K562 (cell line): ENCODE measurements around the gene DENR. TPM values are rescaled to one million over a fixed set of nuclear protein-coding genes. Genes with fewer than 3 reads are reported as not detected.

ENCODE experiments used
- ATAC-seq: fragments of 200-7000 bp; cut with Tn5 transposase; 3 replicates; pipeline ENCODE4 v1.9.1; 2020; ENCODE audit warnings: moderate library complexity
- BruUV-seq: library from RNA; stranded (reverse); fragments of 400-500 nt; replicated peaks from 2 replicates; lab custom pipeline; 2021; lab: Mats Ljungman, UMichigan
- CTCF ChIA-PET: fragments of 300-600 bp; formaldehyde crosslinking; extraction: SDS; loops from one replicate; lab custom pipeline; 2021; ENCODE audit warnings: low intra/inter-chr PET ratio; lab: Yijun Ruan, JAX
- POLR2A ChIA-PET: fragments of 300-600, 350-650 bp; sonication (Branson Sonifier 250); formaldehyde crosslinking; extraction: SDS; loops from one replicate; lab custom pipeline; 2021; ENCODE audit warnings: antibody characterized with exemption, inconsistent platforms; lab: Yijun Ruan, JAX
- DNase-seq, 4 experiments: peaks; one replicate each; pipeline versions ENCODE4 v3.0.0 to v3.0.0-alpha.2; 2011 to 2018; ENCODE audit warnings: low spot score in 3 of 4, mixed read lengths in 3 of 4; ENCODE audit errors: extremely low read depth in 1 of 4
- FAIRE-seq: peaks from 2 replicates; lab custom pipeline; 2011; peaks lifted over from hg19 to GRCh38; lab: Jason Lieb, UNC
- H2AFZ ChIP-seq: 2 replicates; pipeline ENCODE4 v1.6.0; 2011; ENCODE audit warnings: low read depth, low read length, control low read depth, inconsistent platforms
- H3K27ac ChIP-seq: fragments of 200-600 bp; 3 replicates; pipeline ENCODE4 v1.8.0; 2011; ENCODE audit warnings: low read depth, mild to moderate bottlenecking, control low read depth, inconsistent platforms, low read length, moderate library complexity, mixed read lengths; ENCODE audit errors: extremely low read depth
- H3K27me3 ChIP-seq, 2 experiments: fragments of 300-600 bp in 1 of 2; 2 replicates in 1 of 2; 3 replicates in 1 of 2; pipeline versions ENCODE4 v1.6.0 to v1.8.0; 2011; ENCODE audit warnings: inconsistent platforms in 2 of 2, low read length in 2 of 2, mild to moderate bottlenecking in 1 of 2, mixed read lengths in 1 of 2, moderate library complexity in 1 of 2; ENCODE audit not compliant: control insufficient read depth in 2 of 2, insufficient read depth in 2 of 2
- H3K36me3 ChIP-seq: fragments of 300-600 bp; 3 replicates; pipeline ENCODE4 v1.8.0; 2011; ENCODE audit warnings: mild to moderate bottlenecking, low read length, inconsistent platforms; ENCODE audit not compliant: control insufficient read depth, insufficient read depth
- H3K4me1 ChIP-seq, 2 experiments: fragments of 200-600 bp in 1 of 2; replicated peaks in 1 of 2; 2 replicates in 1 of 2; 3 replicates in 1 of 2; pipeline versions ENCODE4 v1.5.1 to v1.8.0; 2011; ENCODE audit warnings: inconsistent platforms in 2 of 2, low read length in 2 of 2, mild to moderate bottlenecking in 1 of 2, mixed read lengths in 1 of 2, moderate library complexity in 1 of 2; ENCODE audit not compliant: control insufficient read depth in 2 of 2, insufficient read depth in 2 of 2
- H3K4me2 ChIP-seq: 2 replicates; pipeline ENCODE4 v1.6.1; 2011; ENCODE audit warnings: low read length, control low read depth, inconsistent platforms, mixed read lengths; ENCODE audit not compliant: insufficient read depth
- H3K4me3 ChIP-seq: fragments of 200-600 bp; sonication (generic), shearing (Covaris generic); 2 replicates; pipeline ENCODE4 v1.5.1; 2016; ENCODE audit warnings: control low read depth, inconsistent platforms
- H3K79me2 ChIP-seq: fragments of 200-600 bp; 3 replicates; pipeline ENCODE4 v1.8.0; 2011; ENCODE audit warnings: low read length, inconsistent platforms; ENCODE audit not compliant: control insufficient read depth, insufficient read depth
- H3K9ac ChIP-seq, 2 experiments: 2 replicates each; pipeline versions ENCODE4 v1.6.0 to v1.6.1; 2011; ENCODE audit warnings: low read depth in 2 of 2, low read length in 2 of 2, control low read depth in 1 of 2, inconsistent platforms in 1 of 2, mild to moderate bottlenecking in 1 of 2, mixed read lengths in 1 of 2; ENCODE audit not compliant: insufficient read depth in 1 of 2
- H3K9me1 ChIP-seq: one replicate; pipeline ENCODE4 v1.6.0; 2011; ENCODE audit warnings: inconsistent platforms, mild to moderate bottlenecking, low read length, moderate library complexity; ENCODE audit not compliant: control insufficient read depth, insufficient read depth
- H3K9me3 ChIP-seq: replicated peaks from 2 replicates; pipeline ENCODE4 v1.5.1; 2011; ENCODE audit warnings: low read depth, low read length, inconsistent platforms; ENCODE audit not compliant: control insufficient read depth, insufficient read depth
- H4K20me1 ChIP-seq: replicated peaks from 2 replicates; pipeline ENCODE4 v1.6.1; 2011; ENCODE audit warnings: low read length, inconsistent platforms, mixed read lengths; ENCODE audit not compliant: control insufficient read depth, insufficient read depth
- DMBX1 ChIP-seq: fragments of 250-450 bp; sonication (Bioruptor Pico); IDR thresholded peaks from 2 replicates; pipeline ENCODE4 v1.8.0; 2022; ENCODE audit warnings: inconsistent platforms, mild to moderate bottlenecking, moderate library complexity, borderline replicate concordance
- ETV6 ChIP-seq, 3 experiments: fragments of 150-350 bp in 1 of 3; sonication (generic) in 1 of 3; formaldehyde crosslinking in 1 of 3; IDR thresholded peaks; 2 replicates each; pipeline versions ENCODE4 v1.6.1 to v1.8.0; 2014 to 2022; ENCODE audit warnings: borderline replicate concordance in 2 of 3, low read depth in 2 of 3, antibody characterized with exemption in 1 of 3, low read length in 1 of 3, mild to moderate bottlenecking in 1 of 3, missing genetic modification reagents in 1 of 3
- EZH2 ChIP-seq: IDR thresholded peaks from 2 replicates; pipeline ENCODE4 v1.6.1; 2012; ENCODE audit warnings: low read depth, mild to moderate bottlenecking, inconsistent platforms, low read length, borderline replicate concordance
- FOSL1 ChIP-seq: fragments of 200-800 bp; sonication (Bioruptor generic); conservative IDR thresholded peaks from 2 replicates; pipeline ENCODE4 v1.6.1; 2016; ENCODE audit warnings: missing genetic modification characterization, missing compliant biosample characterization
- FOXA3 ChIP-seq, 2 experiments: fragments of 450-650 bp in 1 of 2; sonication (generic) in 1 of 2; formaldehyde crosslinking; IDR thresholded peaks in 1 of 2; conservative IDR thresholded peaks in 1 of 2; 2 replicates each; pipeline versions ENCODE4 v1.4.0 to v1.8.0; 2020 to 2022; ENCODE audit warnings: mild to moderate bottlenecking in 2 of 2, missing genetic modification reagents in 1 of 2
- HIVEP1 ChIP-seq: fragments of 250-450 bp; sonication (Bioruptor Pico); IDR thresholded peaks from 2 replicates; pipeline ENCODE4 v1.4.0; 2020; ENCODE audit warnings: mild to moderate bottlenecking
- MAFF ChIP-seq: IDR thresholded peaks from 2 replicates; pipeline ENCODE4 v1.6.1; 2012; ENCODE audit warnings: low read length, improper control_type of control experiment
- POLR2A ChIP-seq: fragments of 450-650 bp; conservative IDR thresholded peaks from 2 replicates; pipeline ENCODE4 v1.6.1; 2016
- RBM25 ChIP-seq: fragments of 200-400 bp; formaldehyde crosslinking; IDR thresholded peaks from 2 replicates; pipeline ENCODE4 v1.6.1; 2018; ENCODE audit warnings: low read length, low read depth, moderate library complexity; ENCODE audit not compliant: severe bottlenecking
- SREBF2 ChIP-seq: sonication (generic); formaldehyde crosslinking; IDR thresholded peaks from 2 replicates; pipeline ENCODE4 v1.4.0; 2020; ENCODE audit warnings: mild to moderate bottlenecking, missing genetic modification reagents
- ZKSCAN3 ChIP-seq: fragments of 250-450 bp; sonication (Bioruptor Pico); IDR thresholded peaks from 2 replicates; pipeline ENCODE4 v1.4.0; 2020
- ZNF655 ChIP-seq: fragments of 250-450 bp; sonication (Bioruptor Pico); IDR thresholded peaks from 2 replicates; pipeline ENCODE4 v1.5.0; 2021
- ZNF75A ChIP-seq: fragments of 450-650 bp; formaldehyde crosslinking; IDR thresholded peaks from 2 replicates; pipeline ENCODE4 v1.4.0; 2020; ENCODE audit warnings: mild to moderate bottlenecking
- WGBS: fragments of 100-300 bp; shearing (Covaris generic); methylation state at CpG from one replicate; pipeline ENCODE4 v1.1.6; 2016; ENCODE audit warnings: low coverage, mixed read lengths; ENCODE audit not compliant: insufficient coverage; ENCODE audit errors: missing lambda C conversion rate; 5-methylcytosine and 5-hydroxymethylcytosine counted together
- in situ Hi-C: fragments of 300-500 bp; cut with MboI; formaldehyde crosslinking; loops from 4 replicates; pipeline ENCODE4 v1.15.0; 2018; ENCODE audit warnings: inconsistent platforms, mixed read lengths
- intact Hi-C: fragments of 100-400 bp; cut with micrococcal nuclease; formaldehyde crosslinking; loops from 2 replicates; pipeline ENCODE4 v1.14.2; 2022
- polyA plus RNA-seq, 8 experiments: library from polyadenylated mRNA; depleted of rRNA in 4 of 8; stranded (reverse) in 5 of 8; unstranded in 3 of 8; fragments of >200 nt; fragmentation: Nextera tagmentation in 2 of 8; fragmentation: Illumina TruSeq in 1 of 8; extraction: Ambion mirVana in 2 of 8; extraction: Trizol in 1 of 8; gene quantifications; 2 replicates each; pipeline versions ENCODE4 v1.2.1 to v1.2.3, GENCODE V29; 2011 to 2014; ENCODE audit warnings: inconsistent platforms in 1 of 8, missing spikeins in 1 of 8
- total RNA-seq, 7 experiments: library from RNA; depleted of rRNA in 6 of 7; stranded (reverse); fragments of >200 nt in 6 of 7; fragmentation: Illumina TruSeq in 2 of 7; extraction: Trizol in 2 of 7; gene quantifications; 2 replicates each; pipeline versions ENCODE4 v1.2.1 to v1.2.3, GENCODE V29; 2011 to 2021; ENCODE audit warnings: low replicate concordance in 1 of 7

The DENR gene
- total and polyA plus RNA-seq, 9 of the 15 experiments (the other 6 are each of a cell fraction or from before 2014, with no cell fraction given) = 32.5 to 77.4 (median 54.7) TPM

- Histone ChIP-seq H3K9ac (no peak overlapping the region), H3K9me1 (no peaks in the 10 kb centered on the region), H3K27me3 (no peaks in the 10 kb centered on the region), H3K36me3 (no peaks in the 10 kb centered on the region), H3K9me3 (no peaks in the 10 kb centered on the region), H4K20me1 (no peaks in the 10 kb centered on the region), H3K4me3 (no peak overlapping the region), H3K27ac (no peak overlapping the region), H3K79me2 (no peaks in the 10 kb centered on the region), H2AFZ (no peak overlapping the region), H3K4me2 (no peak overlapping the region), H3K4me1 (no peaks in the 10 kb centered on the region; a peak in 1 of 5 replicates)
- DNase-seq (no peak), ATAC-seq (no peak), FAIRE-seq (no peak)
- CTCF ChIA-PET = interaction anchor here (0.6 kb wide), 1 partner anchor 17 kb away, joined by 4 read pairs; no protein-coding TSS in a partner anchor
- POLR2A ChIA-PET = interaction anchor here (0.7 to 0.8 kb wide), 3 partner anchors 11 to 1049 kb away, joined by 3 read pairs; no protein-coding TSS in a partner anchor
- BruUV-seq = no TSS peak
- in situ Hi-C loops = no loop called here
- WGBS = 74% methylated on average over 9 of the region's 10 CpGs
- intact Hi-C loops = no loop called here
- TF ChIP-seq ZNF655 (CRISPR knock-in tag) = no peak
- TF ChIP-seq FOSL1 (tag) = no peak
- no peak for TF ChIP-seq HIVEP1 (CRISPR knock-in tag)
- TF ChIP-seq RBM25 = no peak
- TF ChIP-seq ETV6 (IDR thresholded peaks at IDR 0.05; ENCODE audit: borderline replicate concordance in 1 of 2, low read depth in 2 of 2, low read length in 1 of 2) = no peak
- no peak for TF ChIP-seq ETV6 (CRISPR knock-in tag; IDR thresholded peaks at IDR 0.05; ENCODE audit: borderline replicate concordance)
- TF ChIP-seq EZH2 = no peak
- no peak for TF ChIP-seq ZNF75A (CRISPR knock-in tag)
- TF ChIP-seq FOXA3 (CRISPR knock-in tag; conservative IDR thresholded peaks at IDR 0.05 in 1 of 2, IDR thresholded peaks at IDR 0.05 in 1 of 2) = no peak
- TF ChIP-seq ZKSCAN3 = no peak
- no peak for TF ChIP-seq SREBF2 (CRISPR knock-in tag)
- no peak for TF ChIP-seq POLR2A
- no peak for TF ChIP-seq DMBX1 (CRISPR knock-in tag)
- TF ChIP-seq MAFF = no peak
These were observed 60.7 kb downstream of the DENR start for GRCh38 chr12:122813310-122813713.
